Astrocyte (in vitro differentiated cells and primary cell): Measurements from ENCODE around the gene FMNL1. TPM values are rescaled to one million over a fixed set of nuclear protein-coding genes. Genes with fewer than 3 reads are reported as not detected.

ENCODE experiments used
- DNase-seq: peaks from one replicate; pipeline ENCODE4 v3.0.0-alpha.2; 2010; ENCODE audit warnings: low read depth
- FAIRE-seq: peaks from 2 replicates; lab custom pipeline; 2011; peaks lifted over from hg19 to GRCh38; lab: Jason Lieb, UNC
- H2AFZ ChIP-seq: 2 replicates; pipeline ENCODE4 v1.6.0; 2012; ENCODE audit warnings: low read depth, low read length, inconsistent platforms
- H3K27ac ChIP-seq: 2 replicates; pipeline ENCODE4 v1.5.1; 2011; ENCODE audit warnings: low read depth, low read length, inconsistent platforms
- H3K27me3 ChIP-seq: 2 replicates; pipeline ENCODE4 v1.6.0; 2011; ENCODE audit warnings: low read length, inconsistent platforms; ENCODE audit not compliant: insufficient read depth
- H3K36me3 ChIP-seq: 2 replicates; pipeline ENCODE4 v1.5.1; 2011; ENCODE audit warnings: low read length, inconsistent platforms; ENCODE audit not compliant: insufficient read depth
- H3K4me1 ChIP-seq: 2 replicates; pipeline ENCODE4 v1.5.1; 2011; ENCODE audit warnings: low read length, inconsistent platforms; ENCODE audit not compliant: insufficient read depth
- H3K4me2 ChIP-seq: 2 replicates; pipeline ENCODE4 v1.6.0; 2012; ENCODE audit warnings: low read length, inconsistent platforms
- H3K4me3 ChIP-seq: 2 replicates; pipeline ENCODE4 v1.5.1; 2011; ENCODE audit warnings: low read depth, mild to moderate bottlenecking, low read length, inconsistent platforms; ENCODE audit not compliant: insufficient read depth
- H3K79me2 ChIP-seq: 2 replicates; pipeline ENCODE4 v1.6.0; 2012; ENCODE audit warnings: mild to moderate bottlenecking, low read length, inconsistent platforms; ENCODE audit not compliant: insufficient read depth
- H3K9ac ChIP-seq: 2 replicates; pipeline ENCODE4 v1.6.0; 2012; ENCODE audit warnings: mild to moderate bottlenecking, low read length, inconsistent platforms
- H3K9me3 ChIP-seq: 2 replicates; pipeline ENCODE4 v1.5.1; 2012; ENCODE audit warnings: low read depth, mild to moderate bottlenecking, low read length, inconsistent platforms; ENCODE audit not compliant: insufficient read depth
- H4K20me1 ChIP-seq: 2 replicates; pipeline ENCODE4 v1.6.0; 2012; ENCODE audit warnings: low read length, inconsistent platforms; ENCODE audit not compliant: insufficient read depth
- H3K27ac Mint-ChIP-seq: one replicate; pipeline ENCODE4 v1.8.0; 2021; ENCODE audit warnings: mild to moderate bottlenecking, mixed read lengths; ENCODE audit not compliant: unreplicated experiment
- H3K27me3 Mint-ChIP-seq: one replicate; pipeline ENCODE4 v1.8.0; 2021; ENCODE audit warnings: low read depth, mixed read lengths; ENCODE audit not compliant: unreplicated experiment
- H3K36me3 Mint-ChIP-seq: one replicate; pipeline ENCODE4 v1.8.0; 2021; ENCODE audit warnings: low read depth, mixed read lengths; ENCODE audit not compliant: unreplicated experiment
- H3K4me1 Mint-ChIP-seq: one replicate; pipeline ENCODE4 v1.8.0; 2021; ENCODE audit warnings: low read depth, mixed read lengths; ENCODE audit not compliant: unreplicated experiment
- H3K4me3 Mint-ChIP-seq: one replicate; pipeline ENCODE4 v1.8.0; 2021; ENCODE audit warnings: mild to moderate bottlenecking, moderate library complexity, mixed read lengths; ENCODE audit not compliant: unreplicated experiment
- H3K9me3 Mint-ChIP-seq: one replicate; pipeline ENCODE4 v1.8.0; 2021; ENCODE audit warnings: mild to moderate bottlenecking, mixed read lengths; ENCODE audit not compliant: unreplicated experiment
- EZH2 ChIP-seq: IDR thresholded peaks from 2 replicates; pipeline ENCODE4 v1.6.1; 2012; ENCODE audit warnings: mild to moderate bottlenecking, low read length, inconsistent platforms; ENCODE audit not compliant: insufficient read depth
- total RNA-seq: library from RNA; stranded (reverse); gene quantifications from 2 replicates; pipeline ENCODE4 v1.2.1, GENCODE V29; 2021
- TF ChIP-seq, protein P1 (sequence below): IDR thresholded peaks from 2 replicates; pipeline ENCODE4 v1.5.1; 2011; ENCODE audit warnings: low read depth, mild to moderate bottlenecking, inconsistent platforms, low read length, moderate library complexity; ENCODE audit not compliant: insufficient read depth

Gene FMNL1
- total RNA-seq, 1 donor from 2014 or later = 4.0 TPM

DNA sequence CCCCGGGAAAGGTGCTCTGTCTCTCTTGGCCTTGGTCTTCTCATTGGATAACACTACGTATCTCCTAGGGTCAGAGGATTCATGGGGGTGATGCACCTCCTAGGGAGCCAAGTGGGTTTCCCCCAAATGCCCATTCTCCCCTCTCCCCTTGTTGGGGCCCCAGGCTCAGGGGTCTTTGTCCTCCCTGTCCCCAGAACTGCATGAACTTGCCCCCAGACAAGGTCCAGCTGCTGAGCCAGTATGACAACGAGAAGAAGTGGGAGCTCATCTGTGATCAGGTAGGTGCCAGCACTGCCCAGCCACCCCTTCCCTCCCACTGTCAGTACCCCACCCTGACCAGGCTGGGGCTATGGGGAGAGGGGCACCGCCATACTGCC is 8.7 kb downstream of the FMNL1 start:
- no peak for TF ChIP-seq EZH2
- TF ChIP-seq, protein P1, sequence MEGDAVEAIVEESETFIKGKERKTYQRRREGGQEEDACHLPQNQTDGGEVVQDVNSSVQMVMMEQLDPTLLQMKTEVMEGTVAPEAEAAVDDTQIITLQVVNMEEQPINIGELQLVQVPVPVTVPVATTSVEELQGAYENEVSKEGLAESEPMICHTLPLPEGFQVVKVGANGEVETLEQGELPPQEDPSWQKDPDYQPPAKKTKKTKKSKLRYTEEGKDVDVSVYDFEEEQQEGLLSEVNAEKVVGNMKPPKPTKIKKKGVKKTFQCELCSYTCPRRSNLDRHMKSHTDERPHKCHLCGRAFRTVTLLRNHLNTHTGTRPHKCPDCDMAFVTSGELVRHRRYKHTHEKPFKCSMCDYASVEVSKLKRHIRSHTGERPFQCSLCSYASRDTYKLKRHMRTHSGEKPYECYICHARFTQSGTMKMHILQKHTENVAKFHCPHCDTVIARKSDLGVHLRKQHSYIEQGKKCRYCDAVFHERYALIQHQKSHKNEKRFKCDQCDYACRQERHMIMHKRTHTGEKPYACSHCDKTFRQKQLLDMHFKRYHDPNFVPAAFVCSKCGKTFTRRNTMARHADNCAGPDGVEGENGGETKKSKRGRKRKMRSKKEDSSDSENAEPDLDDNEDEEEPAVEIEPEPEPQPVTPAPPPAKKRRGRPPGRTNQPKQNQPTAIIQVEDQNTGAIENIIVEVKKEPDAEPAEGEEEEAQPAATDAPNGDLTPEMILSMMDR = no peak
- no peak overlapping the region for H3K4me3 ChIP-seq
- H3K36me3 Mint-ChIP-seq = peaks cover 4% of the 10 kb centered on the region
- no peak overlapping the region for H3K27ac ChIP-seq
- no peaks in the 10 kb centered on the region for H3K9me3 ChIP-seq
- H4K20me1 ChIP-seq = no peaks in the 10 kb centered on the region
- no peak overlapping the region for H3K27ac Mint-ChIP-seq
- H3K9ac ChIP-seq = no peak overlapping the region
- DNase-seq (no peak), FAIRE-seq (no peak)
- no peak overlapping the region for H2AFZ ChIP-seq
- H3K4me1 ChIP-seq = peaks cover 17% of the 10 kb centered on the region
- no peak overlapping the region for H3K4me3 Mint-ChIP-seq
- H3K79me2 ChIP-seq = no peaks in the 10 kb centered on the region
- H3K4me2 ChIP-seq = no peak overlapping the region
- peaks cover 21% of the 10 kb centered on the region for H3K27me3 Mint-ChIP-seq
- no peaks in the 10 kb centered on the region for H3K36me3 ChIP-seq
- H3K9me3 Mint-ChIP-seq = no peaks in the 10 kb centered on the region
- H3K4me1 Mint-ChIP-seq = peaks cover 12% of the 10 kb centered on the region
- peaks cover 4% of the 10 kb centered on the region for H3K27me3 ChIP-seq

DNA sequence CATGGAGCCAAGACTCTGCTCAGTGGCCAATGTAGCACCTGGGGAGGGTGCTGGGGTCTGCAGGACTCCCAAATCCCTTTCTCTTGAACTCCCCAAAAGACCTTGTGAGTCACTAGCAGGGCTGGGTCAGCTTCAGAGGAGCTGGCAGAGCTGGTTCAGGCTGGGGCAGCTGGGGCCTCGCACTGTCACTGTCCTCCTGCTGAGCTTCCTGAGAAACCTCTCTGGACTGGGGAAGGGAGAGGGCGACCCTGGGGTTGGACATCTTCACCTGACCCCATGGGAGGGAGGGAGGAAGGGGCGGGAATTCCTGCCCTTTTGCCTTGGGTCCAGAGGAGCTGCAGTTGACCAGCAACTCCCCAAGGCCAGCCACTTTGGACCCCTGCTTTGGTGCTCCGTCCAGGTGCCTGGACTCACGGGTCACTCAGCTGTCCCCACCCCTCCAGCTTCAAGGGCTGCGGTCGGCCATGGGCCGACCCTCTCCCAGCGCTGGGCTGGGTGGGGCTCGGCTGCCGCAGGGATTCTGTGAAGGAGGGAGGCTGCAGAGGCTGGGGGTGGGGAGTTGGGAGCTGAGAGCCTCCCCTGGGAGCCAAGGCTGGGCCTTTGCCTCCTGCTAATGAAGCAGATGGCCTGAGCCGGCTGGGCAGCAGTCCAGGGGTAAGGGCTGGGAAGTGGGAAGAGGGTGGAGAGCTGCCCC is 9.2 kb downstream of the FMNL1 start:
- Histone ChIP-seq H3K27me3 (peaks cover 4% of the 10 kb centered on the region), H3K4me1 (peaks cover 17% of the 10 kb centered on the region), H3K27ac (no peak overlapping the region), H3K79me2 (no peaks in the 10 kb centered on the region), H2AFZ (no peak overlapping the region), H3K4me2 (no peak overlapping the region), H3K9me3 (no peaks in the 10 kb centered on the region), H3K36me3 (no peaks in the 10 kb centered on the region), H3K9ac (no peak overlapping the region), H3K4me3 (no peak overlapping the region), H4K20me1 (no peaks in the 10 kb centered on the region)
- TF ChIP-seq, protein P1 = no peak
- no peak for TF ChIP-seq EZH2
- Mint-ChIP-seq H3K36me3 (peaks cover 4% of the 10 kb centered on the region), H3K4me1 (peaks cover 12% of the 10 kb centered on the region), H3K9me3 (no peaks in the 10 kb centered on the region), H3K4me3 (no peak overlapping the region), H3K27me3 (peaks cover 27% of the 10 kb centered on the region), H3K27ac (no peak overlapping the region)
- FAIRE-seq (no peak), DNase-seq (no peak)

- Mint-ChIP-seq H3K4me3 (no peak overlapping the region), H3K9me3 (no peaks in the 10 kb centered on the region), H3K27me3 (peaks cover 27% of the 10 kb centered on the region), H3K4me1 (peaks cover 10% of the 10 kb centered on the region), H3K27ac (no peak overlapping the region), H3K36me3 (peaks cover 4% of the 10 kb centered on the region)
- Histone ChIP-seq H3K9ac (no peak overlapping the region), H3K79me2 (no peaks in the 10 kb centered on the region), H3K4me1 (peaks cover 12% of the 10 kb centered on the region), H3K36me3 (no peaks in the 10 kb centered on the region), H3K4me2 (no peak overlapping the region), H4K20me1 (no peaks in the 10 kb centered on the region), H2AFZ (no peak overlapping the region), H3K27me3 (peaks cover 4% of the 10 kb centered on the region), H3K9me3 (no peaks in the 10 kb centered on the region), H3K4me3 (no peak overlapping the region), H3K27ac (no peak overlapping the region)
- DNase-seq (no peak), FAIRE-seq (no peak)
- TF ChIP-seq, protein P1 = no peak
- TF ChIP-seq EZH2 = no peak
Measured at GRCh38 chr17:45231481-45232116, 9.9 kb downstream of the FMNL1 start.
